Neural cell (in vitro differentiated cells): ENCODE data around the gene USP16. TPM values are rescaled to one million over a fixed set of nuclear protein-coding genes. Genes with fewer than 3 reads are reported as not detected.

Experiments used
- H2AFZ ChIP-seq: fragments of 200-600, 300-800 bp; sonication (generic), shearing (Covaris generic); 2 replicates; pipeline ENCODE4 v1.6.0; 2014; ENCODE audit warnings: low read depth, mild to moderate bottlenecking, antibody characterized with exemption, low read length, moderate library complexity
- H3F3A ChIP-seq: fragments of 200-600 bp; shearing (Covaris generic); 2 replicates; pipeline ENCODE4 v1.6.1; 2016; ENCODE audit warnings: mild to moderate bottlenecking, moderate library complexity, mixed read lengths, antibody characterized with exemption, low read length; ENCODE audit not compliant: insufficient read depth, poor library complexity, severe bottlenecking
- H3K27ac ChIP-seq: fragments of 200-600, 300-800 bp; sonication (generic), shearing (Covaris generic); 2 replicates; pipeline ENCODE4 v1.5.1; 2014; ENCODE audit warnings: mild to moderate bottlenecking, low read length, moderate library complexity
- H3K27me3 ChIP-seq: fragments of 300-800, 200-600 bp; sonication (generic), shearing (Covaris generic); 2 replicates; pipeline ENCODE4 v1.6.0; 2014; ENCODE audit warnings: mild to moderate bottlenecking, low read depth, low read length, moderate library complexity; ENCODE audit not compliant: insufficient read depth
- H3K36me3 ChIP-seq: fragments of 300-800, 200-600 bp; sonication (generic), shearing (Covaris generic); 2 replicates; pipeline ENCODE4 v1.5.1; 2014; ENCODE audit warnings: mild to moderate bottlenecking, antibody characterized with exemption, low read length, moderate library complexity; ENCODE audit not compliant: insufficient read depth
- H3K4me2 ChIP-seq: fragments of 300-800, 200-600 bp; sonication (generic), shearing (Covaris generic); 2 replicates; pipeline ENCODE4 v1.6.0; 2014; ENCODE audit warnings: mild to moderate bottlenecking, low read length
- H3K4me3 ChIP-seq: fragments of 300-800, 200-600 bp; sonication (generic), shearing (Covaris generic); 2 replicates; pipeline ENCODE4 v1.5.1; 2014; ENCODE audit warnings: mild to moderate bottlenecking, low read length, moderate library complexity
- H3K79me2 ChIP-seq: fragments of 200-600 bp; shearing (Covaris generic); replicated peaks from 2 replicates; pipeline ENCODE4 v1.6.0; 2014; ENCODE audit warnings: mild to moderate bottlenecking, low read length, moderate library complexity; ENCODE audit not compliant: insufficient read depth
- H3K9ac ChIP-seq: fragments of 300-800, 200-600 bp; sonication (generic), shearing (Covaris generic); 2 replicates; pipeline ENCODE4 v1.6.1; 2016; ENCODE audit warnings: mild to moderate bottlenecking, low read length, mixed read lengths
- H3K9me2 ChIP-seq: fragments of 200-600 bp; shearing (Covaris generic); 2 replicates; pipeline ENCODE4 v1.6.1; 2016; ENCODE audit warnings: mild to moderate bottlenecking, low read length, mixed read lengths; ENCODE audit not compliant: insufficient read depth
- H3K9me3 ChIP-seq: fragments of 200-600, 300-800 bp; sonication (generic), shearing (Covaris generic); 2 replicates; pipeline ENCODE4 v1.6.1; 2016; ENCODE audit warnings: mild to moderate bottlenecking, mixed run types, low read length, moderate library complexity, mixed read lengths
- H4K20me1 ChIP-seq: fragments of 200-600 bp; shearing (Covaris generic); 2 replicates; pipeline ENCODE4 v1.6.1; 2016; ENCODE audit warnings: mild to moderate bottlenecking, mixed run types; ENCODE audit not compliant: insufficient read depth
- EP300 ChIP-seq: fragments of 450-650 bp; conservative IDR thresholded peaks from 2 replicates; pipeline ENCODE4 v1.6.1; 2014; ENCODE audit warnings: antibody characterized with exemption, mild to moderate bottlenecking, moderate library complexity; ENCODE audit not compliant: poor library complexity, severe bottlenecking
- EZH2 ChIP-seq: fragments of 200-600, 300-800 bp; shearing (Covaris generic), sonication (generic); IDR thresholded peaks from 2 replicates; pipeline ENCODE4 v1.6.1; 2014; ENCODE audit warnings: antibody characterized with exemption, low read length, borderline replicate concordance, mild to moderate bottlenecking; ENCODE audit not compliant: insufficient read depth, poor library complexity, severe bottlenecking
- MXI1 ChIP-seq: fragments of 450-650 bp; conservative IDR thresholded peaks from 2 replicates; pipeline ENCODE4 v1.6.1; 2014; ENCODE audit warnings: antibody characterized with exemption, mild to moderate bottlenecking; ENCODE audit not compliant: poor library complexity, severe bottlenecking
- POLR2AphosphoS5 ChIP-seq: IDR thresholded peaks from 2 replicates; pipeline ENCODE4 v1.6.1; 2012
- RAD21 ChIP-seq: fragments of 450-650 bp; conservative IDR thresholded peaks from 2 replicates; pipeline ENCODE4 v1.6.1; 2014; ENCODE audit warnings: antibody characterized with exemption, mild to moderate bottlenecking, moderate library complexity
- SMC3 ChIP-seq: fragments of 450-650 bp; conservative IDR thresholded peaks from 2 replicates; pipeline ENCODE4 v1.6.1; 2014; ENCODE audit warnings: antibody characterized with exemption, mild to moderate bottlenecking, moderate library complexity; ENCODE audit not compliant: poor library complexity
- TAF1 ChIP-seq: IDR thresholded peaks from 2 replicates; pipeline ENCODE4 v1.6.1; 2012; ENCODE audit warnings: low read depth
- polyA minus RNA-seq: library from RNA; depleted of rRNA, polyadenylated mRNA; stranded (reverse); fragments of >200 nt; gene quantifications from 2 replicates; pipeline ENCODE4 v1.2.3, GENCODE V29; 2014
- polyA plus RNA-seq: library from polyadenylated mRNA; depleted of rRNA; stranded (reverse); fragments of >200 nt; gene quantifications from 2 replicates; pipeline ENCODE4 v1.2.3, GENCODE V29; 2014
- TF ChIP-seq, protein P1 (sequence below): fragments of 450-650 bp; IDR thresholded peaks from 2 replicates; pipeline ENCODE4 v1.5.1; 2014; ENCODE audit warnings: antibody characterized with exemption, mild to moderate bottlenecking, moderate library complexity; ENCODE audit not compliant: poor library complexity, severe bottlenecking
- TF ChIP-seq, protein P2 (sequence below): IDR thresholded peaks from 2 replicates; pipeline ENCODE4 v1.6.1; 2012; ENCODE audit warnings: borderline replicate concordance

USP16 gene
- 33.1 and 38.5 TPM in 2 replicates for polyA plus RNA-seq
- 39.2 and 42.0 TPM in 2 replicates for polyA minus RNA-seq

GRCh38 chr21:29024474-29025327 is at the start of gene USP16:
USP16 (plus strand) TSS chr21:29024668; CDS start chr21:29027914, 3,246 bp downstream.
- Histone ChIP-seq H3K4me3 (peak within 1 kb of the TSS; percentile 71), H3K27ac (peak within 1 kb of the TSS; percentile 98), H4K20me1 (no peaks in the 10 kb centered on the region), H3K27me3 (no peaks in the 10 kb centered on the region), H3K9ac (peak within 1 kb of the TSS; percentile 91), H3K4me2 (peak within 1 kb of the TSS; percentile 89), H3K9me2 (no peaks in the 10 kb centered on the region), H3K36me3 (no peaks in the 10 kb centered on the region), H2AFZ (peak within 1 kb of the TSS; percentile 65), H3K79me2 (peaks cover 19% of the 10 kb centered on the region), H3F3A (no peaks in the 10 kb centered on the region), H3K9me3 (no peaks in the 10 kb centered on the region)
- TF ChIP-seq, protein P1, sequence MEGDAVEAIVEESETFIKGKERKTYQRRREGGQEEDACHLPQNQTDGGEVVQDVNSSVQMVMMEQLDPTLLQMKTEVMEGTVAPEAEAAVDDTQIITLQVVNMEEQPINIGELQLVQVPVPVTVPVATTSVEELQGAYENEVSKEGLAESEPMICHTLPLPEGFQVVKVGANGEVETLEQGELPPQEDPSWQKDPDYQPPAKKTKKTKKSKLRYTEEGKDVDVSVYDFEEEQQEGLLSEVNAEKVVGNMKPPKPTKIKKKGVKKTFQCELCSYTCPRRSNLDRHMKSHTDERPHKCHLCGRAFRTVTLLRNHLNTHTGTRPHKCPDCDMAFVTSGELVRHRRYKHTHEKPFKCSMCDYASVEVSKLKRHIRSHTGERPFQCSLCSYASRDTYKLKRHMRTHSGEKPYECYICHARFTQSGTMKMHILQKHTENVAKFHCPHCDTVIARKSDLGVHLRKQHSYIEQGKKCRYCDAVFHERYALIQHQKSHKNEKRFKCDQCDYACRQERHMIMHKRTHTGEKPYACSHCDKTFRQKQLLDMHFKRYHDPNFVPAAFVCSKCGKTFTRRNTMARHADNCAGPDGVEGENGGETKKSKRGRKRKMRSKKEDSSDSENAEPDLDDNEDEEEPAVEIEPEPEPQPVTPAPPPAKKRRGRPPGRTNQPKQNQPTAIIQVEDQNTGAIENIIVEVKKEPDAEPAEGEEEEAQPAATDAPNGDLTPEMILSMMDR, result peak; percentile 61
- TF ChIP-seq EZH2 (no peak), RAD21 (peak; percentile 52), POLR2AphosphoS5 (peak; percentile 72), TAF1 (peak; percentile 82), EP300 (no peak), SMC3 (peak; percentile 59), MXI1 (peak; percentile 94)
- TF ChIP-seq, protein P2, sequence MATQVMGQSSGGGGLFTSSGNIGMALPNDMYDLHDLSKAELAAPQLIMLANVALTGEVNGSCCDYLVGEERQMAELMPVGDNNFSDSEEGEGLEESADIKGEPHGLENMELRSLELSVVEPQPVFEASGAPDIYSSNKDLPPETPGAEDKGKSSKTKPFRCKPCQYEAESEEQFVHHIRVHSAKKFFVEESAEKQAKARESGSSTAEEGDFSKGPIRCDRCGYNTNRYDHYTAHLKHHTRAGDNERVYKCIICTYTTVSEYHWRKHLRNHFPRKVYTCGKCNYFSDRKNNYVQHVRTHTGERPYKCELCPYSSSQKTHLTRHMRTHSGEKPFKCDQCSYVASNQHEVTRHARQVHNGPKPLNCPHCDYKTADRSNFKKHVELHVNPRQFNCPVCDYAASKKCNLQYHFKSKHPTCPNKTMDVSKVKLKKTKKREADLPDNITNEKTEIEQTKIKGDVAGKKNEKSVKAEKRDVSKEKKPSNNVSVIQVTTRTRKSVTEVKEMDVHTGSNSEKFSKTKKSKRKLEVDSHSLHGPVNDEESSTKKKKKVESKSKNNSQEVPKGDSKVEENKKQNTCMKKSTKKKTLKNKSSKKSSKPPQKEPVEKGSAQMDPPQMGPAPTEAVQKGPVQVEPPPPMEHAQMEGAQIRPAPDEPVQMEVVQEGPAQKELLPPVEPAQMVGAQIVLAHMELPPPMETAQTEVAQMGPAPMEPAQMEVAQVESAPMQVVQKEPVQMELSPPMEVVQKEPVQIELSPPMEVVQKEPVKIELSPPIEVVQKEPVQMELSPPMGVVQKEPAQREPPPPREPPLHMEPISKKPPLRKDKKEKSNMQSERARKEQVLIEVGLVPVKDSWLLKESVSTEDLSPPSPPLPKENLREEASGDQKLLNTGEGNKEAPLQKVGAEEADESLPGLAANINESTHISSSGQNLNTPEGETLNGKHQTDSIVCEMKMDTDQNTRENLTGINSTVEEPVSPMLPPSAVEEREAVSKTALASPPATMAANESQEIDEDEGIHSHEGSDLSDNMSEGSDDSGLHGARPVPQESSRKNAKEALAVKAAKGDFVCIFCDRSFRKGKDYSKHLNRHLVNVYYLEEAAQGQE, result peak; percentile 78

DNA sequence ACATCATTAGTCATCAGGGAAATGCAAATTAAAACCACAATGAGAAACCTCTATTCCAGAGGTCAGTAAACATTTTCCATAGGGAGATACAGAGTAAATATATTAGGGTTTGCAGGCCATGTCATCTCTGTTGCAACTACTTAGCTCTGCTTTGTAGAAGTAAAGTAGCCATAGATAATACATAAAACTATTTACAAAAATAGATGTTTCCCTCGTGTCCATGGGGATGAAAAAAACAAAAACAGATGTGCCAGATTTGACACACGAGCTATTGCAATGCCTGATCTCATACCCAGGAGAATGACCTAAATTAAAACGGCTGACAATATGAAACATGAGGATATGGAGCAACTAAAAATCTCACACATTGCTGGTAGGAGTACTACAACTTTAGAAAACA is 49.1 kb upstream of the USP16 start:
- Histone ChIP-seq H2AFZ (no peak overlapping the region), H3K9me2 (no peaks in the 10 kb centered on the region), H4K20me1 (no peaks in the 10 kb centered on the region), H3K27ac (no peak overlapping the region), H3K9me3 (no peaks in the 10 kb centered on the region), H3K36me3 (peaks cover 5% of the 10 kb centered on the region), H3F3A (no peaks in the 10 kb centered on the region), H3K79me2 (no peaks in the 10 kb centered on the region), H3K27me3 (no peaks in the 10 kb centered on the region), H3K4me3 (no peak overlapping the region), H3K9ac (no peak overlapping the region), H3K4me2 (no peak overlapping the region)
- TF ChIP-seq, protein P1, result no peak
- TF ChIP-seq, protein P2, result no peak
- TF ChIP-seq POLR2AphosphoS5, result no peak
- TF ChIP-seq RAD21, result no peak
- TF ChIP-seq EP300, result no peak
- TF ChIP-seq EZH2, result no peak
- TF ChIP-seq MXI1, result no peak
